Frontal cortex (tissue), 4 donors: ENCODE results near the gene CLDND1. TPM values are rescaled to one million over a fixed set of nuclear protein-coding genes. Genes with fewer than 3 reads are reported as not detected.

Source experiments
- DNase-seq, 2 donors: peaks; one replicate each; pipeline ENCODE4 v3.0.0; 2012; ENCODE audit warnings: low spot score in 2 of 2
- FAIRE-seq: peaks from 2 replicates; lab custom pipeline; 2012; peaks lifted over from hg19 to GRCh38; lab: Jason Lieb, UNC
- total RNA-seq: library from RNA; depleted of rRNA; stranded (reverse); fragments of >200 nt; gene quantifications from one replicate; pipeline ENCODE4 v1.2.3, GENCODE V29; 2014
- donor health status: control.
- donor health status: control.
- donor health status: control.

CLDND1 gene
- total RNA-seq, 1 donor from 2014 or later = 124 TPM

GRCh38 chr3:98552232-98553020 lies 29.7 kb upstream of the CLDND1 start:
- FAIRE-seq = no peak
- DNase-seq = no peak

- FAIRE-seq (no peak), DNase-seq (no peak)
These were observed 29.1 kb upstream of the CLDND1 start for GRCh38 chr3:98551754-98552153.

GRCh38 chr3:98551236-98551635 lies 28.5 kb upstream of the CLDND1 start:
- FAIRE-seq = no peak
- no peak for DNase-seq

- no peak for DNase-seq
- no peak for FAIRE-seq
These were observed 28.1 kb upstream of the CLDND1 start for GRCh38 chr3:98550833-98551232.

GRCh38 chr3:98548544-98548943 lies 25.8 kb upstream of the CLDND1 start:
- DNase-seq (no peak), FAIRE-seq (no peak)

GRCh38 chr3:98545940-98546339 lies 23.2 kb upstream of the CLDND1 start:
- DNase-seq = no peak
- no peak for FAIRE-seq

GRCh38 chr3:98542623-98543022 lies 19.9 kb upstream of the CLDND1 start:
- FAIRE-seq = no peak
- DNase-seq = no peak

- no peak for FAIRE-seq
- no peak for DNase-seq
These were observed 19.0 kb upstream of the CLDND1 start for GRCh38 chr3:98541695-98542094.

- FAIRE-seq = no peak
These were observed 17.6 kb upstream of the CLDND1 start for GRCh38 chr3:98540346-98540745.

GRCh38 chr3:98536456-98537017 lies 13.8 kb upstream of the CLDND1 start:
- FAIRE-seq = no peak

More at GRCh38 chr3:98540346-98540745, 17.6 kb upstream of the CLDND1 start:
- DNase-seq = no peak

GRCh38 chr3:98534734-98535133 lies 12.0 kb upstream of the CLDND1 start:
- FAIRE-seq = peak; percentile 93
- DNase-seq = no peak

More at GRCh38 chr3:98536456-98537017, 13.8 kb upstream of the CLDND1 start:
- no peak for DNase-seq

GRCh38 chr3:98534168-98534567 lies 11.5 kb upstream of the CLDND1 start:
- no peak for DNase-seq
- FAIRE-seq = no peak

- DNase-seq (no peak), FAIRE-seq (no peak)
These were observed 10.2 kb upstream of the CLDND1 start for GRCh38 chr3:98532709-98533571.

- FAIRE-seq (no peak), DNase-seq (no peak)
These were observed 9.6 kb upstream of the CLDND1 start for GRCh38 chr3:98532275-98532637.

- DNase-seq (no peak), FAIRE-seq (no peak)
These were observed 9.0 kb upstream of the CLDND1 start, which contains the start of gene GPR15 for GRCh38 chr3:98531622-98532274. Gene GPR15 (plus strand): TSS chr3:98531978. CDS start chr3:98532034, 56 bp downstream.

- FAIRE-seq = no peak
These were observed 8.0 kb upstream of the CLDND1 start for GRCh38 chr3:98530676-98531075.

GRCh38 chr3:98529856-98530459 lies 7.3 kb upstream of the CLDND1 start:
- no peak for DNase-seq
- FAIRE-seq = no peak

More at GRCh38 chr3:98530676-98531075, 8.0 kb upstream of the CLDND1 start:
- DNase-seq = no peak

GRCh38 chr3:98528474-98529346 lies 6.0 kb upstream of the CLDND1 start:
- DNase-seq (no peak), FAIRE-seq (no peak)

- no peak for FAIRE-seq
These were observed 2.8 kb upstream of the CLDND1 start for GRCh38 chr3:98525494-98525893.

More at GRCh38 chr3:98525494-98525893, 2.8 kb upstream of the CLDND1 start:
- DNase-seq = no peak
